MCF 10A (cell line): ENCODE results near the gene SPRED2. TPM values are rescaled to one million over a fixed set of nuclear protein-coding genes. Genes with fewer than 3 reads are reported as not detected.
A peak's percentile ranks its signal among the peaks of the same experiment; 100 is the strongest.
"Not testable (repeated sequence)": the region's sequence is repeated elsewhere in the genome, so short reads cannot be mapped to it uniquely, and the experiment has no call there.

ENCODE experiments used
- BruUV-seq: library from RNA; stranded (reverse); fragments of 400-500 nt; replicated peaks from 2 replicates; lab custom pipeline; 2021; lab: Mats Ljungman, UMichigan
- CTCF ChIA-PET: fragments of 300-600 bp; sonication (Branson Sonifier 250); formaldehyde crosslinking; extraction: SDS; loops from one replicate; lab custom pipeline; 2021; ENCODE audit warnings: antibody characterized with exemption, inconsistent platforms; lab: Yijun Ruan, JAX
- POLR2A ChIA-PET: fragments of 300-600, 350-650 bp; sonication (Branson Sonifier 250); formaldehyde crosslinking; extraction: SDS; loops from one replicate; lab custom pipeline; 2020; ENCODE audit warnings: antibody characterized with exemption, inconsistent platforms; lab: Yijun Ruan, JAX
- DNase-seq: peaks from one replicate; pipeline ENCODE4 v3.0.0-alpha.2; 2018; ENCODE audit not compliant: unreplicated experiment
- H3K27ac Mint-ChIP-seq: one replicate; pipeline ENCODE4 v1.8.0; 2022; ENCODE audit warnings: mild to moderate bottlenecking, low read depth, mixed read lengths; ENCODE audit not compliant: unreplicated experiment
- H3K27me3 Mint-ChIP-seq: one replicate; pipeline ENCODE4 v1.8.0; 2022; ENCODE audit warnings: mixed read lengths; ENCODE audit not compliant: insufficient read depth, unreplicated experiment
- H3K36me3 Mint-ChIP-seq: one replicate; pipeline ENCODE4 v1.8.0; 2022; ENCODE audit warnings: mild to moderate bottlenecking, moderate library complexity, mixed read lengths; ENCODE audit not compliant: insufficient read depth, unreplicated experiment
- H3K4me1 Mint-ChIP-seq: one replicate; pipeline ENCODE4 v1.8.0; 2022; ENCODE audit warnings: mixed read lengths; ENCODE audit not compliant: insufficient read depth, unreplicated experiment
- H3K4me3 Mint-ChIP-seq: one replicate; pipeline ENCODE4 v1.8.0; 2022; ENCODE audit warnings: mild to moderate bottlenecking, moderate library complexity, mixed read lengths; ENCODE audit not compliant: unreplicated experiment
- H3K9me3 Mint-ChIP-seq: one replicate; pipeline ENCODE4 v1.8.0; 2022; ENCODE audit warnings: mixed read lengths; ENCODE audit not compliant: unreplicated experiment
- intact Hi-C: fragments of 100-400 bp; cut with micrococcal nuclease; formaldehyde crosslinking; loops from 2 replicates; pipeline ENCODE4 v1.14.1; 2022
- total RNA-seq: library from RNA; stranded (reverse); gene quantifications from 2 replicates; pipeline ENCODE4 v1.2.3, GENCODE V29; 2022
- TF ChIP-seq, protein P1 (sequence below): fragments of 200-600 bp; IDR thresholded peaks from one replicate; pipeline ENCODE4 v1.8.0; 2022; ENCODE audit warnings: antibody characterized with exemption, mild to moderate bottlenecking; ENCODE audit not compliant: unreplicated experiment

The SPRED2 gene
- total RNA-seq, 1 experiment from 2014 or later: 38.6 TPM

DNA sequence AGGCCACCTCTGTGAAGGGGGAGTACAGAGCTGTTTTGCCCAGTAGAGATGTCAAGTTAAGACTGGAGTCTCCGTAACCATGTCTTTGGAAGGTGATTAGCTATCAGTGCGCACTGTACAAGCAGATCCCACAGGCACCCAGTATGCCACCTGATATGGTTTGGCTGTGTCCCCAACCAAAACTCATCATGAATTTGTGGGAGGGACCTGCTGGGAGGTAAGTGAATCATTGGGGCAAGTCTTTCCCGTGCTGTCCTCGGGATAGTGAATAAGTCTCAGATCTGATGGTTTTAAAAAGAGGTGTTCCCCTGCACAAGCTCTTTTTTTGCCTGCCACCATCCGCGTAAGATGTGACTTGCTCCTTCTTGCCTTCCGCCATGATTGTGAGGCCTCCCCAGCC lies 114.6 kb downstream of the SPRED2 start:
- H3K27ac Mint-ChIP-seq: peak overlapping the region; percentile 72
- H3K9me3 Mint-ChIP-seq: no peaks in the 10 kb centered on the region
- intact Hi-C loops: loop anchor here (5.0 kb wide), 1 partner anchor 119 kb away; no protein-coding TSS in a partner anchor
- peaks cover 27% of the 10 kb centered on the region for H3K4me1 Mint-ChIP-seq
- TF ChIP-seq, protein P1, sequence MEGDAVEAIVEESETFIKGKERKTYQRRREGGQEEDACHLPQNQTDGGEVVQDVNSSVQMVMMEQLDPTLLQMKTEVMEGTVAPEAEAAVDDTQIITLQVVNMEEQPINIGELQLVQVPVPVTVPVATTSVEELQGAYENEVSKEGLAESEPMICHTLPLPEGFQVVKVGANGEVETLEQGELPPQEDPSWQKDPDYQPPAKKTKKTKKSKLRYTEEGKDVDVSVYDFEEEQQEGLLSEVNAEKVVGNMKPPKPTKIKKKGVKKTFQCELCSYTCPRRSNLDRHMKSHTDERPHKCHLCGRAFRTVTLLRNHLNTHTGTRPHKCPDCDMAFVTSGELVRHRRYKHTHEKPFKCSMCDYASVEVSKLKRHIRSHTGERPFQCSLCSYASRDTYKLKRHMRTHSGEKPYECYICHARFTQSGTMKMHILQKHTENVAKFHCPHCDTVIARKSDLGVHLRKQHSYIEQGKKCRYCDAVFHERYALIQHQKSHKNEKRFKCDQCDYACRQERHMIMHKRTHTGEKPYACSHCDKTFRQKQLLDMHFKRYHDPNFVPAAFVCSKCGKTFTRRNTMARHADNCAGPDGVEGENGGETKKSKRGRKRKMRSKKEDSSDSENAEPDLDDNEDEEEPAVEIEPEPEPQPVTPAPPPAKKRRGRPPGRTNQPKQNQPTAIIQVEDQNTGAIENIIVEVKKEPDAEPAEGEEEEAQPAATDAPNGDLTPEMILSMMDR: no peak
- ChIA-PET CTCF (interaction anchor here (0.5 kb wide), 1 partner anchor 37 kb away, joined by 5 read pairs; no protein-coding TSS in a partner anchor), POLR2A (interaction anchor here (4.2 kb wide), 1 partner anchor 48 kb away, joined by 50 read pairs; no protein-coding TSS in a partner anchor)
- peaks cover 19% of the 10 kb centered on the region for H3K36me3 Mint-ChIP-seq
- no TSS peak for BruUV-seq
- H3K27me3 Mint-ChIP-seq: no peaks in the 10 kb centered on the region
- no peak for DNase-seq
- no peak overlapping the region for H3K4me3 Mint-ChIP-seq

- peaks cover 27% of the 10 kb centered on the region for H3K4me1 Mint-ChIP-seq
- not testable (repeated sequence) for H3K9me3 Mint-ChIP-seq, BruUV-seq, DNase-seq, H3K27me3 Mint-ChIP-seq, H3K4me3 Mint-ChIP-seq
- H3K36me3 Mint-ChIP-seq: peaks cover 24% of the 10 kb centered on the region
- ChIA-PET POLR2A (interaction anchor here (1.4 to 4.2 kb wide), 4 partner anchors 49 to 72 kb away, joined by 6 to 50 read pairs (median 8); no protein-coding TSS in a partner anchor), CTCF (interaction anchor here (0.5 to 1.1 kb wide), 2 partner anchors 36 to 256 kb away, joined by 3 to 5 read pairs; no protein-coding TSS in a partner anchor)
- intact Hi-C loops: loop anchor here (5.0 kb wide), 1 partner anchor 120 kb away; no protein-coding TSS in a partner anchor
- H3K27ac Mint-ChIP-seq: peak overlapping the region; percentile 72
Measured at GRCh38 chr2:65317351-65317750, 115.0 kb downstream of the SPRED2 start.

DNA sequence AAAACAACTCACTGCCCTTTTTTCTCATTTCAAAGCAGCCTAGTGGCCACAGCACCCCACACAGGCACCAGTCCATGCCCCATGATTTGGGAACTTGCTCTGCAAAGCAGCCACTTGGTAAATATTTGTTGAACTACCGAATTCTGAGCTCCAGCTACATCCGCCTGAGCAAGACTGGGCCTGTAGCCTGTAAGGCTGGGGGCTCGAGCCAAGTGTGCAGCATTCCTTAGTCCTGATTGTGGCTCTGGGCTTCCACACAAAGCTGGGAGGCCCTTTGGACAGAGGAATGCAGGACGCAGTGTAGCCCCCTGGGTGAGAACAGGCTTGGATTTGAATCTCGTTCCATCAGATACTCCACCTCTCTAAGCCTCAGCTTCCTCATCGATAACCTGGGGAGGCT lies 116.3 kb downstream of the SPRED2 start:
- H3K27me3 Mint-ChIP-seq: no peaks in the 10 kb centered on the region
- TF ChIP-seq, protein P1: no peak
- ChIA-PET CTCF (interaction anchor here (0.7 to 1.1 kb wide), 2 partner anchors 236 to 258 kb away, joined by 3 read pairs; no protein-coding TSS in a partner anchor), POLR2A (interaction anchor here (0.6 to 2.7 kb wide), 13 partner anchors 46 to 793 kb away, joined by 3 to 15 read pairs (median 6); partner anchors contain the start of gene SPRED2)
- peak; percentile 81 for DNase-seq
- BruUV-seq: no TSS peak
- intact Hi-C loops: loop anchor here (5.0 kb wide), 1 partner anchor 121 kb away; no protein-coding TSS in a partner anchor
- peaks cover 37% of the 10 kb centered on the region for H3K36me3 Mint-ChIP-seq
- peak overlapping the region; percentile 72 for H3K27ac Mint-ChIP-seq
- peaks cover 27% of the 10 kb centered on the region for H3K4me1 Mint-ChIP-seq
- H3K9me3 Mint-ChIP-seq: no peaks in the 10 kb centered on the region
- no peak overlapping the region for H3K4me3 Mint-ChIP-seq

DNA sequence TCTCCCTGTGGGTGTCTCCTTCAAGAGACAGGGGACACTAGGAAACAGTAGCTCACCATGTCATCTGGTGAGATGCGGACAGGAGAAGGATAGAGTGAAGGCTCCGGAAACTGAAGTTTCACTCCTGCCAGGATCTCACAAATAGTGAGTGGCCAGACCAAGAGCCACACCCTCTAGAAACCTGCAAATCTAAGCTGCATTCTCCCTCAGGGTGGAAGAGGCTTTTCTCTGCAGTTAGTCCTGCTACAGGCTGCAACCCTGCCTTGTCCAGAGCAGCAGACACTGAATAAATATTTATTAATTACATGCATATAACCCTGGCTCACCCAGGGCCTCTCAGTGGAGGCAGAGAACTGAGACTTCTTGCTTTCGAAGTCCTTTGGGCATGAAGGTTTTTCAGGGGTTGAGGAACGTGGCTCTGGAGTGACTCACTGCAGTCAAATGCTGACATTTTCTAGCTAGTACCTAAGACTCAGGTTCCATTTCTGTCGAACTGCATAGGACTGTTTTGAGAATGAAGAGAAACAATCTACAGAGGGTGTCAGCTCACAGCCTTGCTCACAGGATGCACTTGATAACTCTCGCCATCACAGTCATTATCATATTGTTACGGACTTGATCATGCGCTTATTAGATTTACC lies 117.5 kb downstream of the SPRED2 start:
- ChIA-PET CTCF (no interaction called here), POLR2A (interaction anchor here (0.7 to 2.7 kb wide), 9 partner anchors 44 to 252 kb away, joined by 3 to 15 read pairs (median 5); partner anchors contain the start of gene SPRED2)
- no TSS peak for BruUV-seq
- Mint-ChIP-seq H3K27ac (no peak overlapping the region), H3K4me3 (no peak overlapping the region), H3K36me3 (peaks cover 48% of the 10 kb centered on the region), H3K4me1 (peaks cover 17% of the 10 kb centered on the region), H3K9me3 (no peaks in the 10 kb centered on the region), H3K27me3 (no peaks in the 10 kb centered on the region)
- TF ChIP-seq, protein P1: no peak
- DNase-seq: peak; percentile 29
- intact Hi-C loops: loop anchor here (5.0 kb wide), 1 partner anchor 122 kb away; no protein-coding TSS in a partner anchor
